ENCODE measurements around the gene OR10H4.
"Not testable (repeated sequence)": the region's sequence is repeated elsewhere in the genome, so short reads cannot be mapped to it uniquely, and the experiment has no call there.

OR10H4 gene

GRCh38 chr19:15948223-15949058 lies at the start of gene OR10H4:
Gene OR10H4 (plus strand): TSS chr19:15949008. CDS start chr19:15949008, 0 bp downstream.
- no peak for DNase-seq (ENCODE audit: low spot score)

- DNase-seq (ENCODE audit: low spot score): not testable (repeated sequence)
These were observed 49.2 kb upstream of the OR10H4 start for GRCh38 chr19:15899561-15899960.

GRCh38 chr19:15900032-15900431 lies 48.8 kb upstream of the OR10H4 start:
- peak; percentile 46 for DNase-seq (ENCODE audit: low spot score)

- no peak for DNase-seq (ENCODE audit: low spot score)
These were observed 48.3 kb upstream of the OR10H4 start for GRCh38 chr19:15900504-15900903.

DNA sequence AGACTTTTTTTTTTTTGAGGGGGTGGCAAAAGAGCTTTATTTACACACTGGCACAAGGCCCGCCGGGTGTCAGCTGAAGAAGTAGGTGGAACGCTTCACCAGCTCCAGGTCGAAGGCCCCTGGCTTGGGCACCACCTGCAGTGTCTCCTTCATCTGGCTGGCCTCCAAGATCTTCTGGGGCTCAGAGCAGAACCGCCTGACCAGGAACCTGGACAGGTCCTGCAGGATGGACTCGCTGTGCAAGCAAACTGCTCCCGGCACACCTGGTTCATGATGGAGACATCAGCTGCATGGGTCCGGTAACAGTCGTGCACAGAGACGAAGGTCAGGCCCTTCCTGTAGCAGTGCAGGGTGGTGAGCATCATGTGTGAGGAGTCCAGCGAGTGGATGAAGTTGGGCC lies 46.6 kb upstream of the OR10H4 start:
- DNase-seq (ENCODE audit: low spot score): no peak

GRCh38 chr19:15902898-15903297 lies 45.9 kb upstream of the OR10H4 start:
- DNase-seq (ENCODE audit: low spot score): not testable (repeated sequence)

GRCh38 chr19:15905026-15905425 lies 43.8 kb upstream of the OR10H4 start:
- no peak for DNase-seq (ENCODE audit: low spot score)

- no peak for DNase-seq (ENCODE audit: low spot score)
These were observed 37.1 kb upstream of the OR10H4 start for GRCh38 chr19:15911599-15912235.

- DNase-seq (ENCODE audit: low spot score): no peak
These were observed 35.4 kb upstream of the OR10H4 start for GRCh38 chr19:15913384-15913783.

DNA sequence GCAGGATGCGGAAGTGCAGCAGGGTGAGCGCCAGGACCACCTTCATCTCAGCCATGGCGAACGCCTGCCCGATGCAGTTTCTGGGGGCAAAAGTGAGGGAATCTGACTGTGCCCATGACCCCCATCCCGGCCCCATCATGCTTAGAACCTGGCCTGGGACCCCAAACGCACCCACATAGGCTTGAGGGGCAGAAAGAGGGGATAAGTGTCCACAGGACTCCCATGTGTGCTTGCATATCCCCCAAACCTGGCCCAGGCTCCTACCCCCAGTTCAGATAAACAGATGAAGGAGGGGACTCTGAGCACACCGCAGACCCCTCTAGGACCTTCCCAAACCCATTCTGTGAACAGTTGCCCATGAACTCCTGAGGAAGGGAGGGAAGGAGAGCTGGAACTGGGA lies 35.0 kb upstream of the OR10H4 start:
- no peak for DNase-seq (ENCODE audit: low spot score)

DNA sequence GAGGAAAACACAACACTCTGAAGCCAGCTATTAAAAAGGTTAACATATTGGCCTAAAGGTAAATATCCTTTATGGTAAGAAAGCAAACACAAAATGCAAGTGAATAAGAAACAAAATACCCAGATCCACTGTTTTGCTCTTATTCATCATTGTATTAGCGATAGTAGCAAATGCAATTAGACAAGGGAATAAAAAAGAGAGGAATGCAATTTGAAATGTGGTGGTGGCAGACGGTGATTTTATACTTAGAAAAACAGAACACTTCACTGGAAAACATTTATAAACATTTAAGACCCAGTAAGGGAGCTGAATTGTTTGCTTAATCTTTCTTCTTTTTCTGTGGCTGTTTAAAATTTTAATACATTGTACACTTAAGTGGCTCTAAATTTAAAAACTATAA lies 33.7 kb upstream of the OR10H4 start:
- DNase-seq (ENCODE audit: low spot score): no peak

DNA sequence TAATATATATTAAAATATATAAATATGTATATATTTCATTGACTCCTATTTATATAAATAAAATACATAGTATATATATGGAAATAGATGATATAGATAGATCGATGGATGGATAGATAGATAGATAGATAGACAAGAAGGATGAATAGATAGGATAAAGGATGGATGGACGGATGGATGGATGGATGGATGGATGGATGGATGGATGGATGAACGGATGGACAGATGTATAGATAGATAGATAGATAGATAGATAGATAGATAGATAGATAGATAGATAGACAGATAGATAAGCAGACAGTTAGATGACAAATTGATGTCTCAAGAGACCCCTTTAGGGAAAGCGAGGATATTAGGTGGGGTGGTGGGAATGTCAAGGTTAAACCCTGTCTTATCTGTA lies 29.6 kb upstream of the OR10H4 start:
- no peak for DNase-seq (ENCODE audit: low spot score)

DNA sequence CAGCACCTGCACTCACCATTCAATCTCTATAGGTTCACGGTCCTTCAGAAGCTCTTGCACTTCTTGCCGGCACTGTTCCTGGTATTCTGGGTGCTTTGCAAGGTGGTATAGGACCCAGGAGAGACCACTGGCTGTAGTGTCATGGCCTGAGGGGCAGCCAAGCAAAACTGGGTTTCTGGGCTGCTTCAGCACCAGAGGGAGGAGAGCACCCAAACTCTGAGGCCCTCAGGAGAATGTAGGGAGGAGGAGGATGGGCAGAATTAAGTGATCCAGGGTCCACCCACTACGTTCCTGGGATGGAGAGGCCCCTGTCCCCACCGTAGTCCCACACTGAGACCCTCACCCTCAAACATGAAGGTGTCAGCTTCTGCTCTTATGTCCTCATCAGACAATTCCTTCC lies 26.8 kb upstream of the OR10H4 start:
- DNase-seq (ENCODE audit: low spot score): no peak

DNA sequence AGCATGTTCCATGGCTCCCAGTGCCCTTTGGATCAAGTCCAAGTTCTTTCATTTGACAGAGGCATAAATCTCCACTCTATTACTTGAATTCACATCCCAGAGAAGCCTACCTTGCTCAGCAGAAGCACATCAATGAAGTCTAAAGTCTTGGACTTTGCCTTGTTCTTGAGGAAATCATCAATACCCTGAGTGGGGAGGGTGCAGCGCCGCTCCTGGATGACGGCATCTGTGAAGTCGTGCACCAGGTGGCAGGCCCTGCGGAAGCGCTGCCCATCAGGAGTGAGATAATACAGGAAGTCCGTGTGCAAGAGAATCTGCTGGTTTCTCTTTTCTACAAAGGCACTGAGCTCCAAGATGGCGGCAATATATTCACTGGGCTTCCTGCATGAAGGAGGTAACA lies 25.1 kb upstream of the OR10H4 start:
- DNase-seq (ENCODE audit: low spot score): no peak

GRCh38 chr19:15926484-15926883 lies 22.3 kb upstream of the OR10H4 start:
- DNase-seq (ENCODE audit: low spot score): no peak

GRCh38 chr19:15928321-15928720 lies 20.5 kb upstream of the OR10H4 start:
- DNase-seq (ENCODE audit: low spot score): no peak

DNA sequence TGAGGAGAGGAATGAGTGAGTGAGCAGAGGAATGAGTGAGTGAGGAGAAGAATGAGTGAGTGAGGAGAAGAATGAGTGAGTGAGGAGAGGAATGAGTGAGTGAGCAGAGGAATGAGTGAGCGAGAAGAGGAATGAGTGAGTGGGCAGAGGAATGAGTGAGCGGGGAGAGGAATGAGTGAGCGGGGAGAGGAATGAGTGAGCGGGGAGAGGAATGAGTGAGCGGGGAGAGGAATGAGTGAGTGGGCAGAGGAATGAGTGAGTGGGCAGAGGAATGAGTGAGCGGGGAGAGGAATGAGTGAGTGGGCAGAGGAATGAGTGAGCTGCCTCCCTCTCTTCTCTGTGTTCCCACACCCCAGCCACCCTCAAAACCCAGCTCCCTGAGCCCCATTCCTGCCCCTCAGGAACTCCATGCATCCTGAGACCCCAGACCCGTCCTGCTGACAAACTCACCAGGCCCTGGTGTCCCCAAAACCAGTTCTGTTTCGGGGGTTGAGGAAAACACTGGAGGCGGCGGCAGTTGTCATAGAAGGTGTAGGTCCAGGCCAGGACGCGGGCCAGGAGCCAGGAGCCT lies 15.0 kb upstream of the OR10H4 start:
- peak; percentile 2 for DNase-seq (ENCODE audit: low spot score)

DNA sequence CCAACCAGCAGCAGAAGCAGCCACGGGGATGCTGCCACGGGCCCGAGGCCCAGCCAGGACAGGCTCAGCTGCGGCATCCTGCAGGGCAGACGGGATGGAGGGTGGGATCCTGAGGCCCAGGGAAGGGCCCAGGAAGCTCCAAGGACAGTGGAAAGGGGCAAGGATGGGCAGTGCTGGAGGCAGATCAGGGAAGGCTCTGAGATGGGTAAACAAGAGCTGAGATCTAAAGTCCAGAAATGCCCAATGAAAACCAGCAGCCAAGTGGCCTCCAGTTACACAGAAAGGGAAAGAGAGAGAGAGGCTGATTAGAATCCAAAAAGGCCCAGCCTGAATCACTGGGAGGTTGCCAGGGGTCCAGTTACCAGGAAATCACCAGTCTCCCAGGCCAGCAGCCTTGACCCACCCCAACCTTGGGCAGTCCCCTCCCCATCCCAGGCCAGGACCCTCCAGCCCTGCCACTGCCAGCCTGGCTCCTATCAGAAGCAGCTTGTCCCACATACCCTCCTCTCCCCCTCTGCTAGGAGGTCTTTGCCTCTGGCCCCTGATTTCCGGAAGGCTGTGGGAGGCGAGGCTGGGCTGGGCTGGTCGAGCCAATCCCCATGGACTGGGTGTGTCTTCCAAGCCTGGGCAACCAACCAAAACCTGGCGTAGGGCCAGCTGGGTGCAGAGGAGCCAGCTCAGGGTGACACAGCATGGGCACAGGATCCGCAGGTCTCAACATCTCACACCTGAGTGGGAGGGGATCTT lies 14.3 kb upstream of the OR10H4 start, which contains the start of gene CYP4F11:
CYP4F11 (minus strand) TSS at position 198 of the 747 bp plus-strand sequence; CDS start at position 77, 121 bp downstream.
- DNase-seq (ENCODE audit: low spot score): peak; percentile 94

DNA sequence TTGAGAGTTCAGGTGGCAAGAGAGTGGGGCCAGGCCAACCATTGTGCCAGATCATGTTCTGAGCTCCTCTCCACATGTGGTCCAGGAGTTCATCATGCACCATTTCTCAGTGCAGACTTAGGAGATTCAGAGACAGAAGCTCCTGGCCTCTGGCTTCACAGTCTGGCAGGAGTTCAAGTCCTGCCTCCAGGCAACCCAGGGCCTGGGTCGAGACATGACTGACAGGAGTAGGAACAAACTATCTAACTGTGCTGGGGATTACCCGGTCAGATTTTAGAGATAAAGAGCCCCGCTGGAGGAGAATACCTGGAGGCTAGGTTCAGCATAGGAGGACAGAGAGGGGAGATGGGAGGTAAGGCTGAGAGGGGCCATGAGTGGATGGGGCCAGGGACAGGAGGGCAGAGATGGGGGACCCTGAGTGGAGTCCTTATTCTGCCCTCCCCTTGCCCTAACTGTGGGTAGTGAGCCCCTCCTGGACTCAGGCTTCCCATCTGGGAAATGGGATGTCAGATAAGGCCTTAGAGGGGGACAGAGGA lies 13.6 kb upstream of the OR10H4 start:
- DNase-seq (ENCODE audit: low spot score): no peak

DNA sequence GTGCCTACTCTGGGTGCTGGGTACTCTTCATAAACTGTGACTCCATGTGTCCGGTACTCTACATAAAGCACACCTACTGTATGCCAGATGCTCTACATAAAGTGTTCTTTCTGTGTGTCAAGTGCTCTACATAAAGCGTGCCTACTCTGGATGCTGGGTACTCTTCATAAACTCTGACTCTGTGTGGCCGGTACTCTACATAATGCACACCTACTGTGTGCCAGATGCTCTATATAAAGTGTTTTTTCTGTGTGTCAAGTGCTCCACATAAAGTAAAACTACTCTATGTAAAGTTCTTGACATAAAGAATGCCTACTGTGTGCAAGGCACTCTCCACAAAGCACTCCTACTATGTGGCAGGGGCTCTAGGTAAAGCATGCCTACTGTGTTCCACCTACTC lies 12.6 kb upstream of the OR10H4 start:
- no peak for DNase-seq (ENCODE audit: low spot score)

GRCh38 chr19:15936950-15937349 lies 11.9 kb upstream of the OR10H4 start:
- no peak for DNase-seq (ENCODE audit: low spot score)

GRCh38 chr19:15937771-15938170 lies 11.0 kb upstream of the OR10H4 start:
- no peak for DNase-seq (ENCODE audit: low spot score)

Measured in kidney tubule cell (primary cell).